Hepatocyte (in vitro differentiated cells): ENCODE measurements around the gene CAPN2.
"Not testable (repeated sequence)": the region's sequence is repeated elsewhere in the genome, so short reads cannot be mapped to it uniquely, and the experiment has no call there.

ENCODE experiments used
- CTCF ChIP-seq: fragments of 200-600 bp; sonication (generic); IDR thresholded peaks from 2 replicates; pipeline ENCODE4 v1.5.1; 2016; ENCODE audit warnings: antibody characterized with exemption, mild to moderate bottlenecking; ENCODE audit not compliant: poor library complexity
- EZH2 ChIP-seq: fragments of 200-600 bp; sonication (generic); IDR thresholded peaks from 2 replicates; pipeline ENCODE4 v1.6.1; 2016; ENCODE audit warnings: antibody characterized with exemption, mild to moderate bottlenecking, borderline replicate concordance
- EZH2phosphoT487 ChIP-seq: fragments of 200-600 bp; sonication (generic); IDR thresholded peaks from one replicate; pipeline ENCODE4 v1.6.1; 2018; ENCODE audit warnings: antibody characterized with exemption, mild to moderate bottlenecking, low read depth, moderate library complexity; ENCODE audit not compliant: unreplicated experiment, severe bottlenecking

DNA sequence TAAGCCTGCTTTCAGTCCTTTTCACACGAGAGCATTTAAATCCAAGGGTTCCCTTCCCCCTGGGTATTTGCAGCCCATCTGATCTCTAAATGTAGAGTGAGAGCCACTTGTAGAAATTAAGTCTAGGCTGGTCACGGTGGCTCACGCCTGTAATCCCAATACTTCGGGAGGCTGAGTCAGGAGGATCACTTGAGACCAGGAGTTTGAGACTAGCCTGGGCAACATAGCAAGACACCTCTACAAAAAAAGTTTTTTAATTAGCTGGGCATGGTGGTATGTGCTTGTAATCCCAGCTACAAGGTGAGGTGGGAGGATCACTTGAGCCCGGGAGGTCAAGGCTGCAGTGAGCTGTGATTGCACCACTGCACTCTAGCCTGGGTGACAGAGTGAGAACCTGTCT is 24.3 kb downstream of the CAPN2 start:
- not testable (repeated sequence) for TF ChIP-seq CTCF, EZH2phosphoT487, EZH2
